Smooth muscle cell (in vitro differentiated cells): ENCODE data around the gene TMED4. TPM values are rescaled to one million over a fixed set of nuclear protein-coding genes. Genes with fewer than 3 reads are reported as not detected.

Source experiments
- DNase-seq: peaks from one replicate; lab custom pipeline; 2025; ENCODE audit not compliant: unreplicated experiment; lab: John Stamatoyannopoulos, UW
- H2AFZ ChIP-seq: fragments of 200-600 bp; sonication (generic); 2 replicates; pipeline ENCODE4 v1.6.0; 2016; ENCODE audit warnings: antibody characterized with exemption, low read depth, mild to moderate bottlenecking
- H3F3A ChIP-seq: fragments of 200-600 bp; sonication (generic); 2 replicates; pipeline ENCODE4 v1.6.0; 2017; ENCODE audit warnings: antibody characterized with exemption, low read depth
- H3K27ac ChIP-seq: fragments of 200-600 bp; sonication (generic); 2 replicates; pipeline ENCODE4 v1.5.1; 2016; ENCODE audit warnings: low read depth, mild to moderate bottlenecking
- H3K27me3 ChIP-seq: fragments of 200-600 bp; sonication (generic); 2 replicates; pipeline ENCODE4 v1.6.1; 2016; ENCODE audit warnings: low read depth, mild to moderate bottlenecking
- H3K36me3 ChIP-seq: fragments of 200-600 bp; sonication (generic); 2 replicates; pipeline ENCODE4 v1.5.1; 2016; ENCODE audit warnings: low read depth
- H3K4me1 ChIP-seq: fragments of 200-600 bp; sonication (generic); 2 replicates; pipeline ENCODE4 v1.5.1; 2016; ENCODE audit warnings: low read depth
- H3K4me2 ChIP-seq: fragments of 200-600 bp; sonication (generic); 2 replicates; pipeline ENCODE4 v1.6.0; 2016; ENCODE audit warnings: mild to moderate bottlenecking
- H3K4me3 ChIP-seq: fragments of 200-600 bp; sonication (generic); 2 replicates; pipeline ENCODE4 v1.5.1; 2016; ENCODE audit warnings: mild to moderate bottlenecking
- H3K79me2 ChIP-seq: fragments of 200-600 bp; sonication (generic); 2 replicates; pipeline ENCODE4 v1.6.0; 2016; ENCODE audit warnings: low read depth, mild to moderate bottlenecking
- H3K9ac ChIP-seq: fragments of 200-600 bp; sonication (generic); 2 replicates; pipeline ENCODE4 v1.6.0; 2016; ENCODE audit warnings: low read depth
- H3K9me3 ChIP-seq: fragments of 200-600 bp; sonication (generic); replicated peaks from 2 replicates; pipeline ENCODE4 v1.5.1; 2016; ENCODE audit warnings: low read depth
- H4K20me1 ChIP-seq: fragments of 200-600 bp; sonication (generic); 2 replicates; pipeline ENCODE4 v1.6.0; 2016; ENCODE audit warnings: low read depth
- CTCF ChIP-seq: fragments of 200-600 bp; sonication (generic); IDR thresholded peaks from 2 replicates; pipeline ENCODE4 v1.5.1; 2017; ENCODE audit warnings: borderline replicate concordance, mild to moderate bottlenecking, antibody characterized with exemption; ENCODE audit not compliant: insufficient read depth, poor library complexity, severe bottlenecking
- WGBS: methylation state at CpG from one replicate; pipeline ENCODE4 v1.1.7; 2016; ENCODE audit warnings: low lambda C conversion rate; 5-methylcytosine and 5-hydroxymethylcytosine counted together
- polyA plus RNA-seq: library from polyadenylated mRNA; unstranded; fragments of >200 nt; fragmentation: Nextera tagmentation; extraction: Ambion mirVana; gene quantifications from 2 replicates; pipeline ENCODE4 v1.2.1, GENCODE V29; 2016
- total RNA-seq: library from RNA; depleted of rRNA; stranded (reverse); fragments of >200 nt; gene quantifications from 2 replicates; pipeline ENCODE4 v1.2.3, GENCODE V29; 2014

Gene TMED4
- total and polyA plus RNA-seq, 2 experiments from 2014 or later: 38.4 to 50.8 TPM

GRCh38 chr7:44576228-44576627 is 5.8 kb downstream of the TMED4 start:
- 92% methylated on average over 2 of the region's 2 CpGs for WGBS
- Histone ChIP-seq H3K4me1 (peaks cover 24% of the 10 kb centered on the region), H4K20me1 (no peaks in the 10 kb centered on the region), H3K79me2 (peaks cover 42% of the 10 kb centered on the region), H2AFZ (no peak overlapping the region), H3K9ac (no peak overlapping the region), H3K4me2 (no peak overlapping the region), H3K36me3 (peaks cover 5% of the 10 kb centered on the region), H3K4me3 (no peak overlapping the region), H3K9me3 (no peaks in the 10 kb centered on the region), H3F3A (no peaks in the 10 kb centered on the region), H3K27ac (no peak overlapping the region), H3K27me3 (no peaks in the 10 kb centered on the region)
- DNase-seq: no peak
- no peak for TF ChIP-seq CTCF

GRCh38 chr7:44575054-44575453 is 7.0 kb downstream of the TMED4 start:
- no peak for TF ChIP-seq CTCF
- no peak overlapping the region for H3K4me3 ChIP-seq

GRCh38 chr7:44574287-44574872 is 7.7 kb downstream of the TMED4 start:
- no peak for TF ChIP-seq CTCF
- Histone ChIP-seq H2AFZ (peak overlapping the region; percentile 91), H3K9ac (peak overlapping the region; percentile 89), H3K27ac (peak overlapping the region; percentile 83), H3F3A (no peaks in the 10 kb centered on the region), H3K27me3 (no peaks in the 10 kb centered on the region), H3K9me3 (no peaks in the 10 kb centered on the region), H4K20me1 (no peaks in the 10 kb centered on the region), H3K4me1 (peaks cover 14% of the 10 kb centered on the region), H3K4me2 (peak overlapping the region; percentile 97), H3K79me2 (peaks cover 38% of the 10 kb centered on the region), H3K36me3 (peaks cover 6% of the 10 kb centered on the region), H3K4me3 (peak overlapping the region; percentile 87)
- no peak for DNase-seq
- 48% methylated on average over 18 of the region's 18 CpGs for WGBS

More at GRCh38 chr7:44575054-44575453, 7.0 kb downstream of the TMED4 start:
- Histone ChIP-seq H4K20me1 (no peaks in the 10 kb centered on the region), H3K36me3 (peaks cover 5% of the 10 kb centered on the region), H3K79me2 (peaks cover 38% of the 10 kb centered on the region), H3K9ac (no peak overlapping the region), H2AFZ (no peak overlapping the region), H3K9me3 (no peaks in the 10 kb centered on the region), H3K27ac (no peak overlapping the region), H3K27me3 (no peaks in the 10 kb centered on the region), H3K4me2 (peak overlapping the region; percentile 97), H3K4me1 (peaks cover 14% of the 10 kb centered on the region), H3F3A (no peaks in the 10 kb centered on the region)
- DNase-seq: no peak
